Lower leg skin (tissue), 4 donors: ENCODE results near the gene STOML1. TPM values are rescaled to one million over a fixed set of nuclear protein-coding genes. Genes with fewer than 3 reads are reported as not detected.

ENCODE experiments used
- DNase-seq, 2 donors: peaks; one replicate each; pipeline ENCODE4 v3.0.0-alpha.2; 2019; ENCODE audit warnings: low spot score in 2 of 2
- H3K4me3 ChIP-seq: fragments of 200-600 bp; sonication (generic); 2 replicates; pipeline ENCODE4 v1.5.1; 2017; ENCODE audit warnings: mild to moderate bottlenecking, low read depth; ENCODE audit not compliant: poor library complexity, severe bottlenecking
- CTCF ChIP-seq, 3 donors: fragments of 450-650 bp; IDR thresholded peaks; one replicate each; pipeline ENCODE4 v1.5.1; 2016; ENCODE audit warnings: antibody characterized with exemption in 3 of 3, mild to moderate bottlenecking in 3 of 3, moderate library complexity in 2 of 3
- POLR2A ChIP-seq, 2 donors: fragments of 450-650 bp; IDR thresholded peaks; one replicate each; pipeline ENCODE4 v1.6.1; 2016 to 2017; ENCODE audit warnings: antibody characterized with exemption in 2 of 2, mild to moderate bottlenecking in 1 of 2, moderate library complexity in 1 of 2
- WGBS, 2 donors: methylation state at CpG; one replicate each; pipeline ENCODE4 v1.1.5; 2018; 5-methylcytosine and 5-hydroxymethylcytosine counted together
- intact Hi-C: fragments of 100-400 bp; cut with DNase I; formaldehyde crosslinking; loops from one replicate; pipeline ENCODE4 v1.15.0; 2023; ENCODE audit warnings: low total_unique reads
- total RNA-seq, 4 donors: library from RNA; depleted of rRNA; stranded (reverse); fragments of >200 nt; gene quantifications; one replicate each; pipeline ENCODE4 v1.1.0, GENCODE V29; 2016

Gene STOML1
- total RNA-seq, 4 donors from 2014 or later, result 14.4 to 24.6 (median 23.9) TPM

- intact Hi-C loops, result no loop called here
- 85% methylated on average over 14 of the region's 16 CpGs for WGBS, 2 donors
- H3K4me3 ChIP-seq, result no peak overlapping the region
- TF ChIP-seq POLR2A (IDR thresholded peaks at IDR 0.05), result no peak
- no peak for TF ChIP-seq CTCF (IDR thresholded peaks at IDR 0.05)
- peak in 1 of 2 donors; percentile 80 for DNase-seq
Observed at GRCh38 chr15:74032606-74033561, 40.8 kb upstream of the STOML1 start.

- peak in 1 of 2 donors; percentile 53 for DNase-seq
- no peak overlapping the region for H3K4me3 ChIP-seq
- intact Hi-C loops, result no loop called here
- TF ChIP-seq POLR2A (IDR thresholded peaks at IDR 0.05) (no peak), CTCF (IDR thresholded peaks at IDR 0.05) (no peak)
- WGBS, 2 donors, result 92 to 99% methylated on average over 6 of the region's 6 CpGs
Observed at GRCh38 chr15:74032046-74032445, 40.0 kb upstream of the STOML1 start.

- TF ChIP-seq CTCF (IDR thresholded peaks at IDR 0.05) (no peak), POLR2A (IDR thresholded peaks at IDR 0.05) (no peak)
Observed at GRCh38 chr15:74028646-74029045, 36.6 kb upstream of the STOML1 start.

GRCh38 chr15:74027688-74028087, 35.6 kb upstream of the STOML1 start:
- no peak for DNase-seq
- intact Hi-C loops, result no loop called here
- WGBS, 2 donors, result 50 to 56% methylated on average over 3 of the region's 3 CpGs
- TF ChIP-seq CTCF (IDR thresholded peaks at IDR 0.05), result no peak
- no peak for TF ChIP-seq POLR2A (IDR thresholded peaks at IDR 0.05)
- no peak overlapping the region for H3K4me3 ChIP-seq

More at GRCh38 chr15:74028646-74029045, 36.6 kb upstream of the STOML1 start:
- no peak overlapping the region for H3K4me3 ChIP-seq
- 57 to 59% methylated on average over 3 of the region's 3 CpGs for WGBS, 2 donors
- intact Hi-C loops, result no loop called here
- DNase-seq, result no peak

- DNase-seq, result peak in 1 of 2 donors; percentile 50
- WGBS, 2 donors, result 39 to 51% methylated on average over 5 of the region's 5 CpGs
- TF ChIP-seq CTCF (IDR thresholded peaks at IDR 0.05), result no peak
- TF ChIP-seq POLR2A (IDR thresholded peaks at IDR 0.05), result no peak
- no peak overlapping the region for H3K4me3 ChIP-seq
- intact Hi-C loops, result no loop called here
Observed at GRCh38 chr15:74025436-74025835, 33.3 kb upstream of the STOML1 start.
